H1 (cell line): ENCODE measurements around the gene BCL11A. TPM values are rescaled to one million over a fixed set of nuclear protein-coding genes. Genes with fewer than 3 reads are reported as not detected.

ENCODE experiments used
- RXRA ChIP-seq: IDR thresholded peaks from 2 replicates; pipeline ENCODE4 v1.6.1; 2011; ENCODE audit warnings: low read depth, mild to moderate bottlenecking, low read length, moderate library complexity; ENCODE audit not compliant: insufficient read depth
- SIX5 ChIP-seq: IDR thresholded peaks from 2 replicates; pipeline ENCODE4 v1.6.1; 2011; ENCODE audit warnings: mild to moderate bottlenecking, low read depth, low read length
- polyA plus RNA-seq, 7 experiments: library from polyadenylated mRNA; depleted of rRNA in 3 of 7; stranded (reverse) in 5 of 7; unstranded in 2 of 7; fragments of >200 nt in 5 of 7; fragments of 200-250 nt in 2 of 7; gene quantifications; 1 replicate in 5 of 7; 2 replicates in 1 of 7; 4 replicates in 1 of 7; pipeline versions ENCODE4 v1.2.1 to v1.2.3, GENCODE V29; 2011 to 2013; ENCODE audit warnings: missing spikeins in 2 of 7, mixed read lengths in 2 of 7
- total RNA-seq: library from RNA; stranded (reverse); fragmentation: NEBNext Ultra II Directional; extraction: Animal tissue kit (Norgen Biotek cat#: 25700); gene quantifications from 2 replicates; pipeline ENCODE4 v1.2.1, GENCODE V29; 2021

The BCL11A gene
- total and polyA plus RNA-seq, 2 of the 8 experiments (the other 6 are each of a cell fraction or from before 2014, with no cell fraction given), result 11.9 to 59.3 TPM

DNA sequence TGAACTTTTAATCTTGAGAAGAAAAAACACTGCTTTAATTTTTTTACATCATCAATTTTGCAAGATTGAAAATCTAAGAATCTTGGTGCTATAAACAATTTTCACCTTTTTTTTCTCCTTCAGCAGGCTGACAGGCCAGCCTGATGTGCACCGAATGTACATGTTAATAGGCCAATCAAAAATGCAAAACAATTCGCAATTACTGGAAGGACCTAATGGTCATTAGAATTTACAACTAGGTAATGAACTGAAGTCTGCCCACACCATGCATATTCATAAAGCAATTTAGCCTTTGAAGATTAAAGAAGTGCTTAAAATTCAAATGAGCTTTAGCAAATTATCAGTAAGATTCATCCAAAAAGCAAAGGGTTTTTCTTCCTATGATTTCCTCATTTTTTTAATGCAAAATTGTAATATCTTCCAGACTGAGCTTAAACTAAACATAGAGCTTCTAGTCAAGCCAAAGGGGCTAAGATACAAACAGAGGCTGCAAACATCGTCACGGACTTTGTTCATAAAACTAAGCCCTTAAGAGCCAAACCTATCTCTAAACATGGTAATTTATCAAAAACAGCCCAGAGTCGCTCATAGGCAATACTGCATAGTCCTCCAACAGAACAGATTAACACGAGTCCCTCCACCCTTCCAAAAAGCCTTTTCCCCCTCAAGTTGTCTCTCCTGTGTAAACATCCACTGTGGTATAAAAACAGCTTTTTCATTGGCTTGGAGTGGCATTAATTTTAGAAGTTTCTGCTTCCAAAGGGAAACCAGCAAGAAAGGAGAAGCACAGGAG is 18.4 kb downstream of the BCL11A start (continued):
- TF ChIP-seq RXRA, result no peak
- TF ChIP-seq SIX5, result no peak
